ENCODE data around the gene FRMD4A.

- TF ChIP-seq POLR2AphosphoS5 (IDR thresholded peaks at IDR 0.05; ENCODE audit: low read depth, low read length) (no peak), POLR2A (IDR thresholded peaks at IDR 0.05; ENCODE audit: low read depth, low read length) (no peak)
Measured at GRCh38 chr10:14225379-14225778, 105.3 kb downstream of the FRMD4A start.

Measured in GM12892 (cell line).